Calu3 (cell line): ENCODE measurements around the gene FILIP1L. TPM values are rescaled to one million over a fixed set of nuclear protein-coding genes. Genes with fewer than 3 reads are reported as not detected.

Source experiments
- BruUV-seq: library from RNA; stranded (reverse); fragments of 400-500 nt; replicated peaks from 2 replicates; lab custom pipeline; 2021; lab: Mats Ljungman, UMichigan
- CTCF ChIA-PET: fragments of 300-600 bp; sonication (Branson Sonifier 250); formaldehyde crosslinking; loops from one replicate; lab custom pipeline; 2022; ENCODE audit warnings: antibody characterized with exemption; lab: Charles Lee
- DNase-seq: peaks from one replicate; pipeline ENCODE4 v3.0.0; 2022
- H3K27ac Mint-ChIP-seq: one replicate; pipeline ENCODE4 v1.8.0; 2022; ENCODE audit warnings: mixed read lengths; ENCODE audit not compliant: unreplicated experiment
- H3K27me3 Mint-ChIP-seq: one replicate; pipeline ENCODE4 v1.8.0; 2022; ENCODE audit warnings: mixed read lengths; ENCODE audit not compliant: unreplicated experiment
- H3K36me3 Mint-ChIP-seq: one replicate; pipeline ENCODE4 v1.8.0; 2022; ENCODE audit warnings: mild to moderate bottlenecking, moderate library complexity, mixed read lengths; ENCODE audit not compliant: insufficient read depth, unreplicated experiment
- H3K4me1 Mint-ChIP-seq: one replicate; pipeline ENCODE4 v1.8.0; 2022; ENCODE audit warnings: mild to moderate bottlenecking, low read depth, mixed read lengths; ENCODE audit not compliant: unreplicated experiment
- H3K4me3 Mint-ChIP-seq: one replicate; pipeline ENCODE4 v1.8.0; 2022; ENCODE audit warnings: mild to moderate bottlenecking, low read depth, moderate library complexity, mixed read lengths; ENCODE audit not compliant: unreplicated experiment
- H3K9me3 Mint-ChIP-seq: one replicate; pipeline ENCODE4 v1.8.0; 2022; ENCODE audit warnings: low read depth, mixed read lengths; ENCODE audit not compliant: unreplicated experiment
- CTCF ChIP-seq: fragments of 200-600 bp; IDR thresholded peaks from one replicate; pipeline ENCODE4 v1.8.0; 2022; ENCODE audit warnings: antibody characterized with exemption; ENCODE audit not compliant: unreplicated experiment
- intact Hi-C: fragments of 100-400 bp; cut with micrococcal nuclease; formaldehyde crosslinking; loops from one replicate; pipeline ENCODE4 v1.10.0; 2022; ENCODE audit not compliant: unreplicated experiment
- total RNA-seq: library from RNA; stranded (reverse); gene quantifications from 2 replicates; pipeline ENCODE4 v1.2.3, GENCODE V29; 2022

The FILIP1L gene
- total RNA-seq, 1 experiment from 2014 or later: 5.2 TPM

DNA sequence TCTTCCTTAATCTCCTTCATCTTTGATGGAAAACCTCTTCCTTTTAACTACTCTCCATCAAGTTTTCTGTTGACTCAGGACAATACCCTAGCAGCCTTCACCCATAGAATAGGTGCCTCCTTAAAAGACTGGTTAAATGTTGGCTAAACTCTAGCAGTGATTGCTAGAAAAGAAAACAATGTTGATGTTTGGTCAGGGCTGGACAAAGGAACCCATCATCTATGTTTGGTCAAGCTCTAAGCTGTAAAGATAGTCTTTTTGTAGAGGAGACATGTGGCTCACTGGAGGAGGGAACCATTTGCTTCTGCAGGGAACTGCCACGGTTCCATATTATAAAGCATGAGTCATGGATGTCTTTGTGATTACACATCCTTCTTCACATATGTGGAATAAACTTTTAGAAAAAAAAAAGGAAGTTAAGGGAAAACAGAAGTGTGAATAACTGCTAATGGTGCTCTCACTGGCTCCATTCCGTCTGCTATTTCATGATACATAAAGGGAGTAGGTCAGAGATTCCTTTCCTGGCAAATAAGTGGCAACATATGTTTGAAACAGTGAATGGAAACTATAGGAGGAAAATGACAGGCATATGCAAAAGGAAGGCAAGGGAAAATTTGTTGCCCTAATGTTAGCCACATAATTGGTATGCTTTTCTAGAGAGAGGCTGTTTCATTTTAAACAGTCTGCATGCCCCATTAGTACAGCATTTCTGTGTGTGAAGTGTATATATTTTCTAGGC, 218.4 kb downstream of the FILIP1L start:
- Mint-ChIP-seq H3K27me3 (no peaks in the 10 kb centered on the region), H3K4me1 (peaks cover 14% of the 10 kb centered on the region), H3K27ac (peak overlapping the region; percentile 56), H3K36me3 (no peaks in the 10 kb centered on the region), H3K9me3 (no peaks in the 10 kb centered on the region), H3K4me3 (no peak overlapping the region)
- BruUV-seq: no TSS peak
- no peak for DNase-seq
- no peak for TF ChIP-seq CTCF
- CTCF ChIA-PET: interaction anchor here (0.6 kb wide), 1 partner anchor 1286 kb away, joined by 3 read pairs; no protein-coding TSS in a partner anchor
- intact Hi-C loops: no loop called here

GRCh38 chr3:99895131-99895696, 219.1 kb downstream of the FILIP1L start:
- no peak overlapping the region for H3K4me3 Mint-ChIP-seq
- no peaks in the 10 kb centered on the region for H3K9me3 Mint-ChIP-seq
- intact Hi-C loops: no loop called here
- TF ChIP-seq CTCF: no peak
- no peak overlapping the region for H3K27ac Mint-ChIP-seq
- CTCF ChIA-PET: interaction anchor here (0.5 to 0.6 kb wide), 2 partner anchors 63 to 1286 kb away, joined by 3 read pairs; no protein-coding TSS in a partner anchor
- DNase-seq: no peak
- no peaks in the 10 kb centered on the region for H3K27me3 Mint-ChIP-seq
- no TSS peak for BruUV-seq
- H3K4me1 Mint-ChIP-seq: peaks cover 14% of the 10 kb centered on the region
- no peaks in the 10 kb centered on the region for H3K36me3 Mint-ChIP-seq

GRCh38 chr3:99892332-99892731, 222.0 kb downstream of the FILIP1L start:
- Mint-ChIP-seq H3K9me3 (no peaks in the 10 kb centered on the region), H3K27ac (no peak overlapping the region), H3K36me3 (no peaks in the 10 kb centered on the region), H3K4me3 (no peak overlapping the region), H3K27me3 (no peaks in the 10 kb centered on the region), H3K4me1 (peaks cover 14% of the 10 kb centered on the region)
- intact Hi-C loops: no loop called here
- TF ChIP-seq CTCF: no peak
- DNase-seq: no peak
- CTCF ChIA-PET: no interaction called here
- no TSS peak for BruUV-seq

- no peak for TF ChIP-seq CTCF
- Mint-ChIP-seq H3K36me3 (no peaks in the 10 kb centered on the region), H3K27me3 (no peaks in the 10 kb centered on the region), H3K27ac (no peak overlapping the region), H3K4me1 (peaks cover 14% of the 10 kb centered on the region), H3K4me3 (no peak overlapping the region), H3K9me3 (no peaks in the 10 kb centered on the region)
- intact Hi-C loops: no loop called here
- BruUV-seq: no TSS peak
- CTCF ChIA-PET: interaction anchor here (0.8 kb wide), 1 partner anchor 9 kb away, joined by 3 read pairs; no protein-coding TSS in a partner anchor
- DNase-seq: no peak
Observed at GRCh38 chr3:99891610-99892285, 222.6 kb downstream of the FILIP1L start.
